GM12878 (cell line): ENCODE data around the gene CPSF4L. TPM values are rescaled to one million over a fixed set of nuclear protein-coding genes. Genes with fewer than 3 reads are reported as not detected.

ENCODE experiments used
- BRCA1 ChIP-seq: IDR thresholded peaks from 2 replicates; pipeline ENCODE4 v1.6.1; 2011; ENCODE audit warnings: low read depth, low read length, improper control_type of control experiment
- CREM ChIP-seq: IDR thresholded peaks from 2 replicates; pipeline ENCODE4 v1.6.1; 2014; ENCODE audit warnings: antibody characterized with exemption, low read depth
- IKZF2 ChIP-seq, 2 experiments: fragments of 450-650 bp; IDR thresholded peaks; 2 replicates each; pipeline ENCODE4 v1.6.1; 2017; ENCODE audit warnings: mild to moderate bottlenecking in 2 of 2, moderate library complexity in 2 of 2
- KDM1A ChIP-seq: fragments of 200-600 bp; sonication (generic); IDR thresholded peaks from 2 replicates; pipeline ENCODE4 v1.6.1; 2016; ENCODE audit warnings: borderline replicate concordance
- POLR2AphosphoS2 ChIP-seq: IDR thresholded peaks from 2 replicates; pipeline ENCODE4 v1.6.1; 2011; ENCODE audit warnings: low read depth, mild to moderate bottlenecking, low read length, improper control_type of control experiment, moderate library complexity
- POLR2AphosphoS5 ChIP-seq: IDR thresholded peaks from 2 replicates; pipeline ENCODE4 v1.6.1; 2011; ENCODE audit warnings: mild to moderate bottlenecking, low read length, inconsistent platforms
- TCF3 ChIP-seq: IDR thresholded peaks from 2 replicates; pipeline ENCODE4 v1.6.1; 2012; ENCODE audit warnings: low read depth, mild to moderate bottlenecking, low read length, borderline replicate concordance; ENCODE audit not compliant: insufficient read depth
- polyA plus RNA-seq, 11 experiments: library from polyadenylated mRNA; depleted of rRNA in 4 of 11; unstranded in 6 of 11; stranded (reverse) in 5 of 11; fragments of >200 nt; fragmentation: Nextera tagmentation in 4 of 11; fragmentation: Illumina TruSeq in 1 of 11; extraction: Ambion mirVana in 4 of 11; extraction: Trizol in 1 of 11; gene quantifications; 1 replicate in 1 of 11; 2 replicates in 10 of 11; pipeline versions ENCODE4 v1.2.1 to v1.2.3, GENCODE V29; 2011 to 2016; ENCODE audit warnings: inconsistent platforms in 2 of 11, missing spikeins in 2 of 11, low read depth in 1 of 11
- total RNA-seq, 4 experiments: library from RNA; depleted of rRNA in 3 of 4; stranded (reverse); fragments of >200 nt in 3 of 4; fragmentation: Illumina TruSeq in 1 of 4; extraction: Trizol in 1 of 4; gene quantifications; 2 replicates each; pipeline versions ENCODE4 v1.2.1 to v1.2.3, GENCODE V29; 2013 to 2021
- TF ChIP-seq, protein P1 (sequence below): IDR thresholded peaks from 2 replicates; pipeline ENCODE4 v1.6.1; 2011; ENCODE audit warnings: low read depth, mild to moderate bottlenecking, low read length, moderate library complexity, borderline replicate concordance; ENCODE audit errors: extremely low read depth
- TF ChIP-seq, protein P2 (sequence below): fragments of 450-650 bp; IDR thresholded peaks from 2 replicates; pipeline ENCODE4 v1.6.1; 2017; ENCODE audit warnings: mild to moderate bottlenecking
- TF ChIP-seq, protein P3 (sequence below): fragments of 150-350 bp; IDR thresholded peaks from 2 replicates; pipeline ENCODE4 v1.6.1; 2014; ENCODE audit warnings: mild to moderate bottlenecking, low read depth, low read length

CPSF4L gene
- total and polyA plus RNA-seq, 10 of the 15 experiments (the other 5 are each of a cell fraction or from before 2014, with no cell fraction given): not detected

DNA sequence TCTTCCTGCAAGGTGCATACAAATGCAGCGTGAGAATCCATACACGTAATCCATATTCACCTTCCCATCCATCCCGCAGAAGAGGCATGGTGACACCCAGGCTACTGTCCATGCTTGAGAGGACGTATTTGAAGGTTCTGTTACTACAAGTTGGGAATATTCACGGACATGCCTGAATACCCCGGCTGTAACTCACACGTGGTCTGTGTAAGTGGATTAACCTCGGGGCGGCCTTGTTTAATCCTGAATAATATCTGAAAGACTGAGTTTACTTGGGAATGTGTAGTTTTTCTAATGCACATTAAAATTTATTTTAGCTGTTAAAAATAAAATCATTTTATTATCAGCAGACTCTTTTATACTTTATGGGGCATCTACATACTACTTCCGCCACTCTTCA is 13.1 kb downstream of the CPSF4L start (continued):
- TF ChIP-seq POLR2AphosphoS5 (no peak), TCF3 (no peak), POLR2AphosphoS2 (no peak), KDM1A (no peak), CREM (no peak), BRCA1 (no peak), IKZF2 (IDR thresholded peaks at IDR 0.05) (no peak)
- TF ChIP-seq, protein P1, sequence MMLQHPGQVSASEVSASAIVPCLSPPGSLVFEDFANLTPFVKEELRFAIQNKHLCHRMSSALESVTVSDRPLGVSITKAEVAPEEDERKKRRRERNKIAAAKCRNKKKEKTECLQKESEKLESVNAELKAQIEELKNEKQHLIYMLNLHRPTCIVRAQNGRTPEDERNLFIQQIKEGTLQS: no peak
- TF ChIP-seq, protein P2, sequence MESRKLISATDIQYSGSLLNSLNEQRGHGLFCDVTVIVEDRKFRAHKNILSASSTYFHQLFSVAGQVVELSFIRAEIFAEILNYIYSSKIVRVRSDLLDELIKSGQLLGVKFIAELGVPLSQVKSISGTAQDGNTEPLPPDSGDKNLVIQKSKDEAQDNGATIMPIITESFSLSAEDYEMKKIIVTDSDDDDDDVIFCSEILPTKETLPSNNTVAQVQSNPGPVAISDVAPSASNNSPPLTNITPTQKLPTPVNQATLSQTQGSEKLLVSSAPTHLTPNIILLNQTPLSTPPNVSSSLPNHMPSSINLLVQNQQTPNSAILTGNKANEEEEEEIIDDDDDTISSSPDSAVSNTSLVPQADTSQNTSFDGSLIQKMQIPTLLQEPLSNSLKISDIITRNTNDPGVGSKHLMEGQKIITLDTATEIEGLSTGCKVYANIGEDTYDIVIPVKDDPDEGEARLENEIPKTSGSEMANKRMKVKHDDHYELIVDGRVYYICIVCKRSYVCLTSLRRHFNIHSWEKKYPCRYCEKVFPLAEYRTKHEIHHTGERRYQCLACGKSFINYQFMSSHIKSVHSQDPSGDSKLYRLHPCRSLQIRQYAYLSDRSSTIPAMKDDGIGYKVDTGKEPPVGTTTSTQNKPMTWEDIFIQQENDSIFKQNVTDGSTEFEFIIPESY: no peak
- TF ChIP-seq, protein P3, sequence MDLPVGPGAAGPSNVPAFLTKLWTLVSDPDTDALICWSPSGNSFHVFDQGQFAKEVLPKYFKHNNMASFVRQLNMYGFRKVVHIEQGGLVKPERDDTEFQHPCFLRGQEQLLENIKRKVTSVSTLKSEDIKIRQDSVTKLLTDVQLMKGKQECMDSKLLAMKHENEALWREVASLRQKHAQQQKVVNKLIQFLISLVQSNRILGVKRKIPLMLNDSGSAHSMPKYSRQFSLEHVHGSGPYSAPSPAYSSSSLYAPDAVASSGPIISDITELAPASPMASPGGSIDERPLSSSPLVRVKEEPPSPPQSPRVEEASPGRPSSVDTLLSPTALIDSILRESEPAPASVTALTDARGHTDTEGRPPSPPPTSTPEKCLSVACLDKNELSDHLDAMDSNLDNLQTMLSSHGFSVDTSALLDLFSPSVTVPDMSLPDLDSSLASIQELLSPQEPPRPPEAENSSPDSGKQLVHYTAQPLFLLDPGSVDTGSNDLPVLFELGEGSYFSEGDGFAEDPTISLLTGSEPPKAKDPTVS: no peak
